NCI-H345 (cell line): ENCODE results near the gene INMT.

Experiments
- DNase-seq: peaks from one replicate; lab custom pipeline; 2025; lab: John Stamatoyannopoulos, UW

INMT gene

GRCh38 chr7:30752979-30753378 lies 1.0 kb downstream of the INMT start:
- no peak for DNase-seq

GRCh38 chr7:30754315-30754877 lies 2.5 kb downstream of the INMT start:
- no peak for DNase-seq

- DNase-seq, result no peak
These were observed 3.6 kb downstream of the INMT start for GRCh38 chr7:30755384-30756154.

GRCh38 chr7:30757342-30757692 lies 5.4 kb downstream of the INMT start:
- DNase-seq, result no peak

GRCh38 chr7:30760514-30761213 lies 8.7 kb downstream of the INMT start:
- DNase-seq, result no peak

DNA sequence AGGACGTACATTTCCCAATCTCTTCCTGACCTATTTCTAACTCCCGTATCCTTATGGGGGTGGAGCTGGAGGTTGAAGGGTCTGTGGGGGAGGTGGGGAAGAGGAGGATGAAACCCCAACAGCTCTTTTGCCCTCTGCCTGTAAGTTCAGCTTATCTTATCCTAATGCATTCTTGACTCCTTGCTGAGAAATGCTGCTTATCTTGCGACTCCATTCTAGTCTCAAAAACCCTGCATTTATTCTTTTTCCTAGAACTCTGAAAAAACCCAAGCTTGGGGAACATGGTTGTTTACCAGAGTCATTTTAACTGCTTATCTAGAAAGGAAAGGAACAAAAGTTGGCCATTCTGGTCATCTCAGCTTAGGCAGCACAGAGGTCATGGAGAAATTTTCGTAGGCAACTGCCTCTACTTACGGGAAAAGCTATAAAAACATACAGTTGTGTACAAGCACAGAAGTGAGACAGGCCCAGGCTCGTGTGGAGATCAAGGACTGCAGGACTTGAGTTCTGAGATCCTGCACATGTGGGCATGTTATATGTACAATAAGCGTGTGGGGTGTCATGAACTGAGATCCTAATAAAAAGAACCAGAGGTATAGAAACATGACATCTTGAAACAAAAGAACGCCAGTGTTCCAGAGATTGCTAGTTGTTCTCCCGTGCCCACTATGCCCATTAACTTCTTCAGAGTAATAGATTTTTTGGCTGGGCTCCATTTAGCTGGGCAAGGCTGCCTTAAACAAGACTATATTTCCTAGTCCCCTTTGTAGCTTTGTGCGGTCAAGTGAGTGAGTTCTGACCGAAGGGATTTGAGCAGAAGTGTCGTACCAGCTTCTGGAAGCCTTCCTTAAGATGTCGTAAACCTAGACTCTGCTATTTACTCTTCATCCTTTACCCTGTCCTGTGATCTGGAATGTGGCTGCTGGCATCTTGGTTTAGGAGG lies 9.6 kb downstream of the INMT start:
- no peak for DNase-seq

- no peak for DNase-seq
These were observed 12.4 kb downstream of the INMT start for GRCh38 chr7:30764030-30764975.

DNA sequence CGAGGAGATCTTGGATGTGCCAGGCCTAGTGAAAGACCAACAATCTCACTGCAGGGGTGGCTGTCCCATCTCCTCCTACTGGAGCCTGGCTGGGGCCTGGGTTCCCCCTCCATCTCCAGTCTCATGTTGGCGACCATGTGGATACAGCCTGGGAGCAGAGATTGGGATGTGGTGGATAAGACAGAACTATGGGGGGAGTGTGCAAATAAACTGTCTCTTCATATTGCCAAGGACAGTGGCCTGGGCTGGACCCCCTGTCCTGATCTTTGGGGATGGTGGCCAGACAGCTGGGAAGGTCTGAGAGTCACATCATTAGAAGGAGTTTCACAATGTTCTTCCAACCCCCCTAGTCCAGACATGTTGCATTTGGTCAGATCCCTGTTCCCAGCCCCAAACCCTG lies 13.5 kb downstream of the INMT start:
- DNase-seq, result no peak

GRCh38 chr7:30770845-30771173 lies 18.9 kb downstream of the INMT start:
- DNase-seq, result no peak

GRCh38 chr7:30771174-30771879 lies 19.4 kb downstream of the INMT start, which contains the start of gene MINDY4:
MINDY4 (plus strand) TSS chr7:30771417; CDS start chr7:30771494, 77 bp downstream.
- peak; percentile 48 for DNase-seq

DNA sequence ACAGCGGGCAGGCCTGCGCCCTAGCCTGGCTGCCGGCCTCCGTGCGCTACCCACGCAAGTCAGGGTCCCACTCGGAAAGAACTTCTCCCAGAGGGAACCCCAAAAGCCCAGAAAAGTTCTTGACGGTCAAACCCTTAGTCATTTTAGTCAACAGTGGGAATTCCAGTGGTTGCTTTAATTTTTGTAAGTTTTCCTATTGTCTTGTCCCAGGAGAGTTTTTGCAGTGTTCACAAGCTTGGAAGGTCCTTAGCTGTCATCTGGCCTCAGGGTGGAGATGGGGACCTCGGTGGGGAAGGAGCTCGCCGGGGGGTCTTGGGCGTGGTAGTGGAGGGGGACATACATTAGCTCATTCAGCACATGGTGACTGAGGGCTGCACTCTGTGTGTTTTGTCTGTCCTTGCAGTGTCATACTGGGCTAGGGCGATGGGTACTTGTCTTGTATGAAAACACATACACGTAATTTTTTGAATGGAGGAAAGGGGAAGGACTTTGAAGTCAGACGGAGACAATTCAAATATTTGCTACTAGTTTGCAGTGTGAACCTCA lies 20.0 kb downstream of the INMT start:
- peak; percentile 12 for DNase-seq

- DNase-seq, result no peak
These were observed 21.0 kb downstream of the INMT start for GRCh38 chr7:30772984-30773383.

GRCh38 chr7:30775992-30776391 lies 24.1 kb downstream of the INMT start:
- no peak for DNase-seq

GRCh38 chr7:30776971-30777370 lies 25.0 kb downstream of the INMT start:
- no peak for DNase-seq

DNA sequence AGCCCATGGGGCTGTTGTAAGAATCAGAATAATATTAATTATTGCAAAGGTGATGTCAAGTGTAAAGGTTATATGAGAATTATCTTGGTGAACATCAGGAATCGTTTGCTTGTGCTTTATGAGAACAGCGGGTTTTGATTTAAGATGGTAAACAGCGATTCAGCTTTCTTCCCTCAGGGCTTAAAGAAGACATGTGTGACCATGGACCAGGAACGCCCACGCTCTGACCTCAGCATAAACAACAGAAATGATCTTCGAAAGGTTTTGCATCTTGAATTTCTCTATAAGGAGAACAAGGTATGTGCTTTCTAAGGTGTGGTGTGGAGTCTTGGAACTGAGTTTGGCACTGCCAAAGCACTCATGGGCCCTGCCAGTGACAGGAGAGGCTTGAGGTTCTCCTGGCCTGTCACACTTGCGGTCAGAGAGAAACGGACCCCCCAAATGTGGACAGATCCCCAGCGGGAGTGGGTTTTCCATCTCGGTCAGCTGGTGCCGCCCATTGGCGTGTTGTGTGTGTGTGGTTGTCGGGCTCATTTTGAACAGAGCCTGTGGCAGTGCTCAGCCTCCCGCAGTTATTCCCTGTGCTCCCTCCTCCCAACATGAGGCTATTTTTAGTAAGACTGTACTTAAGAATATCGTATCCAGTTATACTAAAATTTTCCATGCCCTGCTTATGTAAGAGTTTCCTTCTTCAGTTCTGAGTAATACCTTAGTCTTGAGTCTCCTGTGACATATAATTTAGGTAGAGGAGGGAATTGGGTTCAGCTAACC lies 26.5 kb downstream of the INMT start:
- DNase-seq, result no peak

- DNase-seq, result no peak
These were observed 27.6 kb downstream of the INMT start for GRCh38 chr7:30779574-30779973.

- DNase-seq, result no peak
These were observed 29.0 kb downstream of the INMT start for GRCh38 chr7:30780941-30781340.

- DNase-seq, result no peak
These were observed 30.8 kb downstream of the INMT start for GRCh38 chr7:30782690-30783089.

GRCh38 chr7:30785786-30786185 lies 33.9 kb downstream of the INMT start:
- DNase-seq, result peak; percentile 11
